ENCODE data around the gene SRSF7.
"Not testable (repeated sequence)": the region's sequence is repeated elsewhere in the genome, so short reads cannot be mapped to it uniquely, and the experiment has no call there.

The SRSF7 gene

DNA sequence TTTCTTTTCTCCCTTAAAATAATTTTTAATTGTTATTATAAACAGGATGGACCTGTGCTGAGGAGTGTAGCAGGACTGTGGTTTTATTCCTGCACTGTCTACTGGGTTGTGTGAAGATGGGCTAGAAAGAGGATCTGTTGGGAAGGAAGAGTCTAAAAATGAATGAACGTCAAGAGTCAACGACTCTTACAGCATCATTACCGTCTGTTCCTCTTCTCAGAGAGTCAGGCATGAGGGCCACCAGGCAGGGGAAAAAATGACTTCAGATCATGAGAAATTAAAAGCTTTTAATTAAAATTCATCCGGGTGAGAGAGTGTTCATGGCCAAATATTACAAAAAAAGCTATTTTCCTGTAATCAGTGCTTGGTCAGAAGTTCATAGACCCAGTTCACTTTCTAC, 32.6 kb downstream of the SRSF7 start:
- no peak overlapping the region for H3K27ac ChIP-seq
- in situ Hi-C loops (cut with HindIII; ENCODE audit: low pct_ligation_motif_present, low sequenced_read_pairs), result no loop called here

GRCh38 chr2:38716185-38716584, 35.0 kb downstream of the SRSF7 start:
- TF ChIP-seq, protein P1, sequence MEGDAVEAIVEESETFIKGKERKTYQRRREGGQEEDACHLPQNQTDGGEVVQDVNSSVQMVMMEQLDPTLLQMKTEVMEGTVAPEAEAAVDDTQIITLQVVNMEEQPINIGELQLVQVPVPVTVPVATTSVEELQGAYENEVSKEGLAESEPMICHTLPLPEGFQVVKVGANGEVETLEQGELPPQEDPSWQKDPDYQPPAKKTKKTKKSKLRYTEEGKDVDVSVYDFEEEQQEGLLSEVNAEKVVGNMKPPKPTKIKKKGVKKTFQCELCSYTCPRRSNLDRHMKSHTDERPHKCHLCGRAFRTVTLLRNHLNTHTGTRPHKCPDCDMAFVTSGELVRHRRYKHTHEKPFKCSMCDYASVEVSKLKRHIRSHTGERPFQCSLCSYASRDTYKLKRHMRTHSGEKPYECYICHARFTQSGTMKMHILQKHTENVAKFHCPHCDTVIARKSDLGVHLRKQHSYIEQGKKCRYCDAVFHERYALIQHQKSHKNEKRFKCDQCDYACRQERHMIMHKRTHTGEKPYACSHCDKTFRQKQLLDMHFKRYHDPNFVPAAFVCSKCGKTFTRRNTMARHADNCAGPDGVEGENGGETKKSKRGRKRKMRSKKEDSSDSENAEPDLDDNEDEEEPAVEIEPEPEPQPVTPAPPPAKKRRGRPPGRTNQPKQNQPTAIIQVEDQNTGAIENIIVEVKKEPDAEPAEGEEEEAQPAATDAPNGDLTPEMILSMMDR (IDR thresholded peaks at IDR 0.05; ENCODE audit: low read depth, low read length, missing control alignments), result no peak
- in situ Hi-C loops (cut with HindIII; ENCODE audit: low pct_ligation_motif_present, low sequenced_read_pairs), result no loop called here
- no peaks in the 10 kb centered on the region for H3K36me3 ChIP-seq (replicated peaks)
- no peak overlapping the region for H3K4me3 ChIP-seq (ENCODE audit: low read depth, low read length)
- peak; percentile 75 for DNase-seq
- H3K27ac ChIP-seq, result no peak overlapping the region
- H3K27me3 ChIP-seq (replicated peaks), result no peaks in the 10 kb centered on the region

More for the DNA sequence above, 32.6 kb downstream of the SRSF7 start:
- Histone ChIP-seq H3K36me3 (replicated peaks) (no peaks in the 10 kb centered on the region), H3K27me3 (replicated peaks) (no peaks in the 10 kb centered on the region), H3K4me3 (ENCODE audit: low read depth, low read length) (no peak overlapping the region)
- DNase-seq, result no peak
- TF ChIP-seq, protein P1 (IDR thresholded peaks at IDR 0.05; ENCODE audit: low read depth, low read length, missing control alignments), result no peak

GRCh38 chr2:38714941-38715340, 36.2 kb downstream of the SRSF7 start:
- H3K4me3 ChIP-seq (ENCODE audit: low read depth, low read length); H3K27ac ChIP-seq; H3K27me3 ChIP-seq (replicated peaks); in situ Hi-C loops (cut with HindIII; ENCODE audit: low pct_ligation_motif_present, low sequenced_read_pairs); DNase-seq; H3K36me3 ChIP-seq (replicated peaks): not testable (repeated sequence)

DNA sequence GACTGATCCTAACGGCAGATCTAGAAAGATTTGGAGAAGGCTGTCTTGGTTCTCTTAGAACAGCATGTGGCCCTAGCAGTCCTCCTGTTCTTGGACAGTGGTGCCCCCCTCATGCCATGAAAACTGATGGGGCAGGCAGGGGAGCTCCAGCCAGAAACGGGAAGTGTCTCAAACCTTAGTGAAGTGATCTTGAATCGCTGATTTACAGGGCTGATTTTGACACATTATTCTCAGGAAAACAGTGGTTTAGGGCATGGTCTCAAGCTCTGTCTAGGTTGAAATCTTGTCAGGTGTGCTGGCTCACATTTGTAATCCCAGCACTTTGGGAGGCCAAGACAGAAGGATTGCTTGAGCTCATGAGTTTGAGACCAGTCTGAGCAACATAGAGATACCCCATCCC, 37.8 kb downstream of the SRSF7 start:
- in situ Hi-C loops (cut with HindIII; ENCODE audit: low pct_ligation_motif_present, low sequenced_read_pairs), result no loop called here

GRCh38 chr2:38712871-38713270, 38.3 kb downstream of the SRSF7 start:
- Histone ChIP-seq H3K27ac (no peak overlapping the region), H3K4me3 (ENCODE audit: low read depth, low read length) (no peak overlapping the region), H3K27me3 (replicated peaks) (no peaks in the 10 kb centered on the region), H3K36me3 (replicated peaks) (no peaks in the 10 kb centered on the region)
- in situ Hi-C loops (cut with HindIII; ENCODE audit: low pct_ligation_motif_present, low sequenced_read_pairs), result no loop called here
- DNase-seq, result no peak
- TF ChIP-seq, protein P1 (IDR thresholded peaks at IDR 0.05; ENCODE audit: low read depth, low read length, missing control alignments), result no peak

More for the DNA sequence above, 37.8 kb downstream of the SRSF7 start:
- Histone ChIP-seq H3K36me3 (replicated peaks) (no peaks in the 10 kb centered on the region), H3K27ac (no peak overlapping the region), H3K4me3 (ENCODE audit: low read depth, low read length) (no peak overlapping the region), H3K27me3 (replicated peaks) (no peaks in the 10 kb centered on the region)
- DNase-seq, result no peak
- TF ChIP-seq, protein P1 (IDR thresholded peaks at IDR 0.05; ENCODE audit: low read depth, low read length, missing control alignments), result no peak

GRCh38 chr2:38712413-38712812, 38.7 kb downstream of the SRSF7 start:
- no peak for DNase-seq
- no peak overlapping the region for H3K4me3 ChIP-seq (ENCODE audit: low read depth, low read length)
- no peaks in the 10 kb centered on the region for H3K27me3 ChIP-seq (replicated peaks)
- no peaks in the 10 kb centered on the region for H3K36me3 ChIP-seq (replicated peaks)
- no peak overlapping the region for H3K27ac ChIP-seq
- in situ Hi-C loops (cut with HindIII; ENCODE audit: low pct_ligation_motif_present, low sequenced_read_pairs), result no loop called here
- TF ChIP-seq, protein P1 (IDR thresholded peaks at IDR 0.05; ENCODE audit: low read depth, low read length, missing control alignments), result no peak
